ENCODE measurements around the gene OCEL1.

Gene OCEL1

GRCh38 chr19:17254636-17255035 lies 28.6 kb downstream of the OCEL1 start:
- TF ChIP-seq POLR2A (IDR thresholded peaks at IDR 0.05; ENCODE audit: extremely low read depth, insufficient read length) (no peak), MYC (IDR thresholded peaks at IDR 0.05; ENCODE audit: low read depth, low read length) (no peak), MAX (IDR thresholded peaks at IDR 0.05; ENCODE audit: low read depth, low read length) (no peak)
- TF ChIP-seq, protein P1, sequence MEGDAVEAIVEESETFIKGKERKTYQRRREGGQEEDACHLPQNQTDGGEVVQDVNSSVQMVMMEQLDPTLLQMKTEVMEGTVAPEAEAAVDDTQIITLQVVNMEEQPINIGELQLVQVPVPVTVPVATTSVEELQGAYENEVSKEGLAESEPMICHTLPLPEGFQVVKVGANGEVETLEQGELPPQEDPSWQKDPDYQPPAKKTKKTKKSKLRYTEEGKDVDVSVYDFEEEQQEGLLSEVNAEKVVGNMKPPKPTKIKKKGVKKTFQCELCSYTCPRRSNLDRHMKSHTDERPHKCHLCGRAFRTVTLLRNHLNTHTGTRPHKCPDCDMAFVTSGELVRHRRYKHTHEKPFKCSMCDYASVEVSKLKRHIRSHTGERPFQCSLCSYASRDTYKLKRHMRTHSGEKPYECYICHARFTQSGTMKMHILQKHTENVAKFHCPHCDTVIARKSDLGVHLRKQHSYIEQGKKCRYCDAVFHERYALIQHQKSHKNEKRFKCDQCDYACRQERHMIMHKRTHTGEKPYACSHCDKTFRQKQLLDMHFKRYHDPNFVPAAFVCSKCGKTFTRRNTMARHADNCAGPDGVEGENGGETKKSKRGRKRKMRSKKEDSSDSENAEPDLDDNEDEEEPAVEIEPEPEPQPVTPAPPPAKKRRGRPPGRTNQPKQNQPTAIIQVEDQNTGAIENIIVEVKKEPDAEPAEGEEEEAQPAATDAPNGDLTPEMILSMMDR (IDR thresholded peaks at IDR 0.05; ENCODE audit: low read depth, low read length), result no peak
- peak; percentile 60 for DNase-seq (ENCODE audit: low read depth)
- no peak overlapping the region for H3K4me3 ChIP-seq (ENCODE audit: low read depth, low read length)

DNA sequence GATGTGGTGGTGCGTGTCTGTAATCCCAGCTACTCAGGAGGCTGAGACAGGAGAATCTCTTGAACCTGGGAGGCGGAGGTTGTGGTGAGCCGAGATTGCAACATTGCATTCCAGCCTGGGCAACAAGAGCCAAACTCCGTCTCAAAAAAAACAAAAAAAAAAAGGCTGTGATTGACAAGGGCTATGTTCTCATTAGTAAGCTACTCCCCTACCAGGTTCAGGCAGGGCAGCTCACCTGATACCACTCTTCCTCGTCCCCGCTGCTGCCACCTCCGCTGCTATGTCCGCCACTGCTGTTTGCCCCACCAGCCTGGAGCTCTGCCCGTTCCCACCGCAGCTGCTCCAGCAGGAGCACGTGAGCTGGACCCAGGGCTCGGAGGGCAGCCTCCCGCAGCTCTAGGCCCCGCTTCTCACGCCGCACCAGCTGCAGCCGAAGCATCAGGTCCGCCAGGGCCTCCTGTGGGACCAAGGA lies 29.2 kb downstream of the OCEL1 start:
- DNase-seq (ENCODE audit: low read depth), result no peak
- no peak overlapping the region for H3K4me3 ChIP-seq (ENCODE audit: low read depth, low read length)
- no peak for TF ChIP-seq MYC (IDR thresholded peaks at IDR 0.05; ENCODE audit: low read depth, low read length)
- TF ChIP-seq, protein P1 (IDR thresholded peaks at IDR 0.05; ENCODE audit: low read depth, low read length), result no peak
- TF ChIP-seq MAX (IDR thresholded peaks at IDR 0.05; ENCODE audit: low read depth, low read length), result no peak

DNA sequence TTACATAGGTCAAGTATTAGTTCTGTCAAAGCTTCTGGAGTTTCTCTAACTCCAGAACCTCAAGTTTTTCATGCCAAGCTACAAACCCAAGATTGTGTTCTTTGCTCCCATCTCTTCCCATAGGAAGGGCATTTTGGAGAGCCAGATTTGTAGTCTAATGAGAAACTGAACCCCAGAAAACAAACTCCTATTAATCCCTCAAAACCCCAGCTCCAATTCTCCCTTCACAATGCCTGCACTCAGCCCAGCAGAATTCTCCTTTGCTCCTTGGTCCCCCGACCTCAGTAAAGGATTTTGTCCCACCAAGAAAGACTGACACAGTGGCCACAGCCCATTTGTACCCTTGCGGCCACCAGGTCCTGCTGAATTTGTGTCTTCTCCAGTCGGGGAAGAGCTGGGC lies 30.1 kb downstream of the OCEL1 start:
- DNase-seq (ENCODE audit: low read depth), result no peak
- TF ChIP-seq MAX (IDR thresholded peaks at IDR 0.05; ENCODE audit: low read depth, low read length), result no peak
- TF ChIP-seq, protein P1 (IDR thresholded peaks at IDR 0.05; ENCODE audit: low read depth, low read length), result no peak
- no peak for TF ChIP-seq MYC (IDR thresholded peaks at IDR 0.05; ENCODE audit: low read depth, low read length)
- no peak for TF ChIP-seq POLR2A (IDR thresholded peaks at IDR 0.05; ENCODE audit: extremely low read depth, insufficient read length)
- no peak overlapping the region for H3K4me3 ChIP-seq (ENCODE audit: low read depth, low read length)

DNA sequence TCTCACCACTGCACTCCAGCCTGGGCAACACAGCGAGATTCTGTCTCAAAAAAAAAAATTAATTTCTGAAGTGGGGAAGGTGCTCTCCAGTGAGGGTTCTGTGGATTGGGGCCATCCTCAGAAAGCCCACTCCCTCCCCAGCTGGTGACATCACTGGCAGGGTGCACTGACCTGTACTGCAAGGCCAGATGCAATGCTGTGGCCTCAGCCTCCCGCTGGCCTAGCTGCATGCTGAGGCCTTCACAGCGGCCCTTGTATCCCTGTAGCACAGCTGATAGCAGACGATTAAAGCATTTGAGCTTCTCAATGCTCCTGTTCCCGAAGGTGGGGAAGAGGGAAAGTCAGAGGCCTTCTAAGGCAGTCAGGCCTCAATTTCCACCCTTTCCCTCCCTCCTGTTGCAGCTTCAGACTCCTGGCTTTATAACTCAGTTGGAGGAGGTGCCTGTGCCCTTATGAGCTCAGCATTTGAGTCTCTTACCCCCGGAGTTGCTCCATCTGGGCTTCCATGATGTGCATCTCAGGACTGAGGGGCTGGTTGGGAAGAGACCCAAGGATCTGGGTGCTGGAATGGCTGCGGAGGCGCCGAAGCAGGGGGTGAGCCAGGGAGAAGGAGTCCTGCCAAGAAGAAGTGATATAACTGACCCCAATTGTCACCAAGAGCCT lies 33.2 kb downstream of the OCEL1 start:
- H3K4me3 ChIP-seq (ENCODE audit: low read depth, low read length), result no peak overlapping the region
- no peak for DNase-seq (ENCODE audit: low read depth)
- TF ChIP-seq MYC (IDR thresholded peaks at IDR 0.05; ENCODE audit: low read depth, low read length) (no peak), POLR2A (IDR thresholded peaks at IDR 0.05; ENCODE audit: extremely low read depth, insufficient read length) (no peak), MAX (IDR thresholded peaks at IDR 0.05; ENCODE audit: low read depth, low read length) (no peak)
- TF ChIP-seq, protein P1 (IDR thresholded peaks at IDR 0.05; ENCODE audit: low read depth, low read length), result no peak

DNA sequence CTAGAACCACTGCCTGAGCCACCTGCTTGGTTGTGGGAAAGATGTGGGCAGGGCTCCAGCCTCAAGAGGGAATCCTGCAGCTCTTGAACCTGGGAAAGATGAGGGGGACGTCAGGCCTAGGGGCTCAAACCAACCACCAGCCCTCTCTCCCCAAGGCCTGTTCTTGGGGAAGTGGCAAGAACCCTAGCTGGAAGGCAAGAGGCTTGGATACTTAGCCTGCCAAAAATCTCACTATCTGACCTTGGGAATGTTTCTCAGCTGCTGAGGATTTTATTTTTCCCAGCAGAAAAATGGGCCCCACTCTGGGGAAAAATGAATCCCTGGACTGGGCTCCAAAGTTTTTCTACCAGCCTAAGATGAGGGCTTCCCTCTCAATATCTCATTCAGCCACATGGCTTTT lies 33.9 kb downstream of the OCEL1 start:
- TF ChIP-seq, protein P1 (IDR thresholded peaks at IDR 0.05; ENCODE audit: low read depth, low read length), result no peak
- TF ChIP-seq MYC (IDR thresholded peaks at IDR 0.05; ENCODE audit: low read depth, low read length) (no peak), MAX (IDR thresholded peaks at IDR 0.05; ENCODE audit: low read depth, low read length) (no peak), POLR2A (IDR thresholded peaks at IDR 0.05; ENCODE audit: extremely low read depth, insufficient read length) (no peak)
- H3K4me3 ChIP-seq (ENCODE audit: low read depth, low read length), result no peak overlapping the region
- no peak for DNase-seq (ENCODE audit: low read depth)
